CD14-positive monocyte (primary cell): ENCODE results near the gene DDX5. TPM values are rescaled to one million over a fixed set of nuclear protein-coding genes. Genes with fewer than 3 reads are reported as not detected.
A peak's percentile ranks its signal among the peaks of the same experiment; 100 is the strongest.

Experiments
- DNase-seq, 3 donors: peaks; one replicate each; pipeline ENCODE4 v3.0.0-alpha.2; 2011 to 2022
- H2AFZ ChIP-seq: 2 replicates; pipeline ENCODE4 v1.6.0; 2012; ENCODE audit warnings: mild to moderate bottlenecking, low read depth, low read length, inconsistent platforms; ENCODE audit not compliant: insufficient read depth, poor library complexity, severe bottlenecking
- H3K27ac ChIP-seq, 2 donors: 1 replicate in 1 of 2; 2 replicates in 1 of 2; pipeline ENCODE4 v1.5.1; 2012 to 2013; ENCODE audit warnings: low read length in 2 of 2, control low read depth in 1 of 2, inconsistent platforms in 1 of 2, low read depth in 1 of 2, mild to moderate bottlenecking in 1 of 2
- H3K27me3 ChIP-seq, 2 donors: one replicate each; pipeline versions ENCODE4 v1.6.0 to v1.6.1; 2011 to 2013; ENCODE audit warnings: low read length in 2 of 2; ENCODE audit not compliant: control insufficient read depth in 2 of 2, insufficient read depth in 2 of 2
- H3K36me3 ChIP-seq, 2 donors: replicated peaks in 1 of 2; 1 replicate in 1 of 2; 2 replicates in 1 of 2; pipeline versions ENCODE4 v1.5.1 to v1.6.1; 2012 to 2013; ENCODE audit warnings: low read length in 2 of 2, control low read depth in 1 of 2, inconsistent platforms in 1 of 2, mild to moderate bottlenecking in 1 of 2; ENCODE audit not compliant: insufficient read depth in 2 of 2, control insufficient read depth in 1 of 2
- H3K4me1 ChIP-seq, 2 donors: 1 replicate in 1 of 2; 2 replicates in 1 of 2; pipeline versions ENCODE4 v1.5.1 to v1.6.1; 2012 to 2013; ENCODE audit warnings: low read length in 2 of 2, control low read depth in 1 of 2, inconsistent platforms in 1 of 2, mild to moderate bottlenecking in 1 of 2, moderate library complexity in 1 of 2; ENCODE audit not compliant: insufficient read depth in 2 of 2, control insufficient read depth in 1 of 2
- H3K4me2 ChIP-seq: replicated peaks from 2 replicates; pipeline ENCODE3; 2012; ENCODE audit warnings: low read length, moderate library complexity, mild to moderate bottlenecking; ENCODE audit not compliant: poor library complexity, severe bottlenecking; ENCODE audit errors: extremely low read depth
- H3K4me3 ChIP-seq, 3 experiments: fragments of 200-600 bp in 1 of 3; sonication (generic) in 1 of 3; replicated peaks in 1 of 3; 1 replicate in 2 of 3; 2 replicates in 1 of 3; pipeline ENCODE4 v1.5.1; 2011 to 2013; ENCODE audit warnings: low read length in 3 of 3, mild to moderate bottlenecking in 3 of 3, control low read depth in 2 of 3, low read depth in 2 of 3, inconsistent platforms in 1 of 3, moderate library complexity in 1 of 3
- H3K79me2 ChIP-seq: 2 replicates; pipeline ENCODE4 v1.6.0; 2012; ENCODE audit warnings: mild to moderate bottlenecking, control low read depth, inconsistent platforms, low read length, moderate library complexity; ENCODE audit not compliant: insufficient read depth
- H3K9ac ChIP-seq: 2 replicates; pipeline ENCODE4 v1.6.0; 2017; ENCODE audit warnings: low read length, mild to moderate bottlenecking; ENCODE audit not compliant: insufficient read depth, poor library complexity, severe bottlenecking
- H3K9me3 ChIP-seq, 2 donors: replicated peaks in 1 of 2; 1 replicate in 1 of 2; 2 replicates in 1 of 2; pipeline versions ENCODE4 v1.5.1 to v1.6.1; 2012 to 2013; ENCODE audit warnings: low read length in 2 of 2, control low read depth in 1 of 2; ENCODE audit not compliant: control insufficient read depth in 1 of 2, insufficient read depth in 1 of 2
- H4K20me1 ChIP-seq: 2 replicates; pipeline ENCODE4 v1.6.0; 2012; ENCODE audit warnings: mild to moderate bottlenecking, low read length, control low read depth, moderate library complexity; ENCODE audit not compliant: insufficient read depth
- H3K27ac Mint-ChIP-seq, 7 donors: one replicate each; pipeline ENCODE4 v1.8.0; 2020; ENCODE audit warnings: mild to moderate bottlenecking in 7 of 7, mixed read lengths in 7 of 7, moderate library complexity in 6 of 7, inconsistent platforms in 2 of 7
- H3K27me3 Mint-ChIP-seq, 3 donors: one replicate each; pipeline ENCODE4 v1.8.0; 2021 to 2022; ENCODE audit warnings: low read depth in 3 of 3, mild to moderate bottlenecking in 3 of 3, mixed read lengths in 3 of 3, moderate library complexity in 3 of 3, inconsistent platforms in 1 of 3
- H3K36me3 Mint-ChIP-seq, 2 donors: one replicate each; pipeline ENCODE4 v1.8.0; 2020; ENCODE audit warnings: mixed read lengths in 2 of 2, inconsistent platforms in 1 of 2, mild to moderate bottlenecking in 1 of 2
- H3K4me1 Mint-ChIP-seq: one replicate; pipeline ENCODE4 v1.8.0; 2020; ENCODE audit warnings: mild to moderate bottlenecking, mixed read lengths
- H3K4me3 Mint-ChIP-seq, 2 donors: one replicate each; pipeline ENCODE4 v1.8.0; 2020; ENCODE audit warnings: mild to moderate bottlenecking in 2 of 2, mixed read lengths in 2 of 2, moderate library complexity in 1 of 2
- H3K9me3 Mint-ChIP-seq, 7 donors: one replicate each; pipeline ENCODE4 v1.8.0; 2020 to 2022; ENCODE audit warnings: mixed read lengths in 7 of 7, mild to moderate bottlenecking in 6 of 7, moderate library complexity in 6 of 7, inconsistent platforms in 2 of 7
- WGBS: methylation state at CpG from one replicate; pipeline ENCODE4 v1.1.5; 2013; ENCODE audit warnings: missing lambda C conversion rate; ENCODE audit not compliant: insufficient coverage; 5-methylcytosine and 5-hydroxymethylcytosine counted together
- intact Hi-C, 2 donors: fragments of 100-400 bp; cut with micrococcal nuclease; formaldehyde crosslinking; loops; one replicate each; pipeline versions ENCODE4 v1.15.0 to v1.15.1; 2023
- polyA plus RNA-seq, 3 donors: library from polyadenylated mRNA; depleted of rRNA in 1 of 3; unstranded in 2 of 3; stranded (reverse) in 1 of 3; fragments of 300-500 nt in 2 of 3; fragments of >200 nt in 1 of 3; fragmentation: Illumina TruSeq in 2 of 3; gene quantifications; 1 replicate in 2 of 3; 2 replicates in 1 of 3; pipeline ENCODE4 v1.2.3, GENCODE V29; 2012 to 2021
- TF ChIP-seq, protein P1 (sequence below): fragments of 200-600 bp; IDR thresholded peaks from one replicate; pipeline ENCODE4 v1.8.0; 2022; ENCODE audit warnings: antibody characterized with exemption, mild to moderate bottlenecking

The DDX5 gene
- polyA plus RNA-seq, 3 donors, result 642 to 2,061 (median 777) TPM

DNA sequence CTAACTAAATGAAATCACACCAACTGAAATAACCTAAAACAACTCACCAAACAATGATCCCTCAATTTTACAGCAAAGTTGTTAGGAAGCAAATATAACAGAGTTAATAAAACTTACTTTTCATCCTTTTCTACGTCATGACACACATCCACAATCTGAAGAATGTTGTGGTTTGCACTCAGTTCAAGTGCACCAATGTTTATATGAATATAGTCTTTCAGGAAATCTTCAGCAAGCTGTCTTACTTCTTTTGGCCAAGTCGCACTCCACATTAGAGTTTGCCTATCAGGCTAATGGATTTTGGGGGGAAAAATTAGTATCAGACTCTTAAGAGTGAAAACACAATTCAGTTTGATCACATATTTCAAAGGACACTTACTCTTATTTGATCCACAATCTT lies 3.3 kb downstream of the DDX5 start:
- Histone ChIP-seq H3K4me2 (no peak overlapping the region), H3K27me3 (no peaks in the 10 kb centered on the region), H3K27ac (no peak overlapping the region), H3K4me3 (peak overlapping the region in 1 of 3 experiments; percentile 99), H3K4me1 (peaks cover 18 to 39% of the 10 kb centered on the region in 2 donors), H3K9me3 (no peaks in the 10 kb centered on the region), H3K9ac (no peak overlapping the region), H4K20me1 (peaks cover 86% of the 10 kb centered on the region), H3K36me3 (peaks cover 66 to 69% of the 10 kb centered on the region in 2 donors), H2AFZ (no peak overlapping the region), H3K79me2 (peaks cover 84% of the 10 kb centered on the region)
- no peaks in the 10 kb centered on the region for H3K27me3 Mint-ChIP-seq
- DNase-seq, result no peak
- TF ChIP-seq, protein P1, sequence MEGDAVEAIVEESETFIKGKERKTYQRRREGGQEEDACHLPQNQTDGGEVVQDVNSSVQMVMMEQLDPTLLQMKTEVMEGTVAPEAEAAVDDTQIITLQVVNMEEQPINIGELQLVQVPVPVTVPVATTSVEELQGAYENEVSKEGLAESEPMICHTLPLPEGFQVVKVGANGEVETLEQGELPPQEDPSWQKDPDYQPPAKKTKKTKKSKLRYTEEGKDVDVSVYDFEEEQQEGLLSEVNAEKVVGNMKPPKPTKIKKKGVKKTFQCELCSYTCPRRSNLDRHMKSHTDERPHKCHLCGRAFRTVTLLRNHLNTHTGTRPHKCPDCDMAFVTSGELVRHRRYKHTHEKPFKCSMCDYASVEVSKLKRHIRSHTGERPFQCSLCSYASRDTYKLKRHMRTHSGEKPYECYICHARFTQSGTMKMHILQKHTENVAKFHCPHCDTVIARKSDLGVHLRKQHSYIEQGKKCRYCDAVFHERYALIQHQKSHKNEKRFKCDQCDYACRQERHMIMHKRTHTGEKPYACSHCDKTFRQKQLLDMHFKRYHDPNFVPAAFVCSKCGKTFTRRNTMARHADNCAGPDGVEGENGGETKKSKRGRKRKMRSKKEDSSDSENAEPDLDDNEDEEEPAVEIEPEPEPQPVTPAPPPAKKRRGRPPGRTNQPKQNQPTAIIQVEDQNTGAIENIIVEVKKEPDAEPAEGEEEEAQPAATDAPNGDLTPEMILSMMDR, result no peak
- H3K27ac Mint-ChIP-seq, result peak overlapping the region in 3 of 7 donors; percentile 10 to 40 (median 15)
- H3K9me3 Mint-ChIP-seq, result peaks cover 0 to 5% (median 2%) of the 10 kb centered on the region in 7 donors
- peaks cover 41% of the 10 kb centered on the region for H3K4me1 Mint-ChIP-seq
- intact Hi-C loops, result no loop called here
- H3K36me3 Mint-ChIP-seq, result peaks cover 70 to 71% of the 10 kb centered on the region in 2 donors
- no peak overlapping the region for H3K4me3 Mint-ChIP-seq
- no CpG with 5 or more reads among the region's 2 CpGs for WGBS

DNA sequence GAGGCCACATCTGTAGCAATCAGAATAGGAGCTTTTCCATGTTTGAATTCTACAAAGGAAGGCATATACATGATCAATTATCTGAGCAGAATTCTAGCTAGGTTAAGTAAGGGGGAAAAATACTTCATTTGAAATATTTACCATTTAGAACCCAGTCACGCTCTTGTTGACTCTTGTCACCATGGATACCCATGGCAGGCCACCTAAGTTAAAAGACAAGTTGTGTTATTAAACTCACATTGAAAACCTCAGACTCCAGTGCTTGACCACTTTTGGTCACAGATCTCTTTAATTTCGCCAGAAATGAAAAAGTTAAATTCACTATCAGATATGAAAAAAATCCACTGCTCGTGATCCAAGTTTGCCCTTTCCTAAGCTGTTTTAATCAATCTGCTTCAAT lies 4.1 kb downstream of the DDX5 start:
- DNase-seq, result no peak
- H3K9me3 Mint-ChIP-seq, result peaks cover 0 to 5% (median 2%) of the 10 kb centered on the region in 7 donors
- TF ChIP-seq, protein P1, result no peak
- 92% methylated on average over 3 of the region's 3 CpGs for WGBS
- no peak overlapping the region for H3K27ac ChIP-seq
- H2AFZ ChIP-seq, result no peak overlapping the region
- H3K36me3 Mint-ChIP-seq, result peaks cover 70 to 71% of the 10 kb centered on the region in 2 donors
- H3K4me1 ChIP-seq, result peaks cover 20 to 39% of the 10 kb centered on the region in 2 donors
- H3K9me3 ChIP-seq, result no peaks in the 10 kb centered on the region
- no peak overlapping the region for H3K4me2 ChIP-seq
- H3K4me3 Mint-ChIP-seq, result no peak overlapping the region
- H3K27me3 ChIP-seq, result no peaks in the 10 kb centered on the region
- intact Hi-C loops, result no loop called here
- H3K4me1 Mint-ChIP-seq, result peaks cover 45% of the 10 kb centered on the region
- H3K79me2 ChIP-seq, result peaks cover 76% of the 10 kb centered on the region
- H3K9ac ChIP-seq, result no peak overlapping the region
- peaks cover 66 to 69% of the 10 kb centered on the region in 2 donors for H3K36me3 ChIP-seq
- H3K27ac Mint-ChIP-seq, result peak overlapping the region in 5 of 7 donors; percentile 3 to 70 (median 38)
- H4K20me1 ChIP-seq, result peaks cover 86% of the 10 kb centered on the region
- H3K27me3 Mint-ChIP-seq, result no peaks in the 10 kb centered on the region
- no peak overlapping the region for H3K4me3 ChIP-seq
